Activated CD4-positive, alpha-beta T cell treated with anti-CD3 and anti-CD28 coated beads for 1 hour (primary cell): ENCODE measurements around the gene KLHL15.
"Not testable (repeated sequence)": the region's sequence is repeated elsewhere in the genome, so short reads cannot be mapped to it uniquely, and the experiment has no call there.

Experiments used
- DNase-seq: peaks from one replicate; pipeline ENCODE4 v3.0.0-alpha.2; 2020

Gene KLHL15

DNA sequence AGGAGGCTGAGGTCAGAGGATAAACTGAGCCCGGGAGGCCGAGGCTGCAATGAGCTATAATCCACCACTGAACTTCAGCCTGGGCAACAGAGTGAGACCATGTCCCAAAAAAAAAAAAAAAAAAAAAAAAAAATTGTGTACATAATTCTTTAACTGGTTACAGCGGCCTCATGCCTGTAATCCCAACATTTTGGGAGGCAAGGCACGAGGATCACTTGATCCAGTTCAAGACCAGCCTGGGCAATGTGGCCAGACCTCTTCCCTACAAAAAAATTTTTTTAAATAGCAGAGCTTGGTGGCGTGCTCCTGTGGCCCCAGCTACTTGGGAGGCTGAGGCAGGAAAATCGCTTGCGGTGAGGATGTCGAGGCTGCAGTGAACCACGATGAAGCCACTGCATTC is 9.3 kb downstream of the KLHL15 start:
- no peak for DNase-seq

DNA sequence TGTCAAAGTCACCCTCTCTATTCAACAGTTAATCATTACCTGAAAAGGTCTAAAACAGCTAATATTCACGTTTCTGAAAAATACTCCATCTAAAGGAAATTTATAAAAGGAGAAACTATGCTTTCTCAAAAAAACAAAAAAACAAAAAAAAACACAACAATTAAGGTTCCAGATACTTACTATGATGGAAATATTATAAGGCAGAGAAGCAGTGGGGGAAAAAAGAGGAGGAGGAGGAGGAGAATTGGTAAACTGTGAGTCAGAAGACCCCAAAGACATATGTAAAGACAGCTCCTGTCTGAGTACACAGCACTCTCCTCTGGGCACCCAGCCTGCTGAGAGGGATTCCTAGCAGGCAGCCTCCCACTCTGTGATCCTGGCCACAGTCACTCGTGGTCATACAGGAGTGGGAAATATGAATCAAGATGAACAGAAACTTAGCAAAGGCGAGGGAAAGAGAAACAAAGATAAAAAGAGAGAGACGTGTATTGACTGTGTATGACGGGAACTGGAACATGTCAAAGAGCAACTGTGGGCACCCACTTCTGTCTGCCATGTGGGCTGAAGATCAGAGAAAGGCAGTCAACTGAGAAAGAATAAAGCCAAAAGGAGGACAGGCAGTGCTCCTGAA is 12.5 kb downstream of the KLHL15 start:
- no peak for DNase-seq

DNA sequence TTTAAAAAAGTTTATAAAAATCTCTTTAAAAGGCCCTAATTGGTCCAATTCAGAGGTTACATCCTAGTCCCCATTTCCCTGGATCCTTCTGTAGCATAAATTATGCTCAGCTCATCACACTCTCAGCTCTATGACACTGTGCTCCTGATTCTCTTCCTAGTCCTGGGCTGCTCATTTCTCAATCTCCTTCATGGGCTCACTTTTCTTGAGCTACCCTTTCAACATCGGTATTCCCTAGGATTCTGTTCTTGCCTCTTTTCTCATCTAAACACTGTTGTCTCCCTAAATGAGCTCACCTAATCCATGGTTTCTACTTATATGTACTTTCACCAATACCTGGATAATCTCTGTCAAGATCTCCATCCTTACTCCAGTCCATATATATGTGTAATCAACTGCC is 14.7 kb downstream of the KLHL15 start:
- DNase-seq, result no peak

DNA sequence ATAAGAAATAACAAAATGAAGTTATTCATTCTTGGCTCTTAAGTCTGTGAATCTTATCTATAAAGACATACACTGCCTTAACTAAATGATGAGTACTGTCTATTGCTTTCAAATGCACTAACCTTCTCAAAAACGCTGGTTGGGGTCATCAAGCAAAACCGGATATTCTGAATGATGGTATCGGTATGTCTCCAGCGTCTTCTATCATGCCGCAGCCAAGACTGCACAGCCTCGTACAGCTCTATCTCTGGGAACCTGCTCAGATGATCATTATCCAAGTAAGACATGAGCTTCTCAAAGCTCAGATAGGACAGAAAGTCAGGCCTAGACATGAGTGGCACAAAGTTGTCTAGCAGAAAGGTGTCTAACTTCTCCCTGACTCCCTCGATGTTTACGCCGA is 21.1 kb downstream of the KLHL15 start:
- DNase-seq, result no peak

DNA sequence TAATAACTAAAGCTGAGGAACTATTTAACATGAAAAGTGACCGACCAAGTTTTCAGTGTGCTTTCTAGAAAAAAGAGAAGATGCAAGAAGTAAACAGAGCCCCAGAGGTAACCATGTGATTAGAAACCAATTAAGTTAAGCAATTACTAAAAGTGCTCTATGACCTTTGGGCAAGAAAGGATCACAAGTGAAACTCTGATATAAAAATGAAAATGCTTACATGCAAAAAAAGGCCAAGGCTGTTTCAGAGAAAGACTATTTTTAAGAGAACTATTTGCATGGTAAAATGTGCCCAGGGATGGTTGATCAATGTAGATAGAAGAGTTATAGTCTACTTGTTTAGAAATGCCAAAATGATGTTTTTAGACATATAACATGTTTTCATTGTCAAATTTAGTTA is 22.0 kb downstream of the KLHL15 start:
- DNase-seq, result no peak

DNA sequence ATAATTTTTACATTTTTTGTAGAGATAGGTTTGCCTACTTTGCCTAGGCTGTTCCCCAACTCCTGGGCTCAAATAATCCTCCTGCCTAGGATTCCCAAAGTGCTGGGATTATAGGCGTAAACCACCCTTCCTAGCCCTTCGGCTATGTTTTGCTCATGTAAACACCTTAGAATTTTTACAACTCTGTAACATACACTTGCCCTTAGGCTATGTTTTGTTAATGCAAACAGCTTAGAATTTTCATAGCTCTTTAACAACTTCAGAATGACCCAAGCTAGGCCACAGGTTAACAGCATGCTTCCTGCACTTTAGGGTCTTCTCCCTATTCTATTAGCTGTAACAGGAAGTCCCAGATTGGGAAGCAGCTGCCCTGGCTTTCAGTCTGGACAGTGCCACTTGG is 24.2 kb downstream of the KLHL15 start:
- no peak for DNase-seq

DNA sequence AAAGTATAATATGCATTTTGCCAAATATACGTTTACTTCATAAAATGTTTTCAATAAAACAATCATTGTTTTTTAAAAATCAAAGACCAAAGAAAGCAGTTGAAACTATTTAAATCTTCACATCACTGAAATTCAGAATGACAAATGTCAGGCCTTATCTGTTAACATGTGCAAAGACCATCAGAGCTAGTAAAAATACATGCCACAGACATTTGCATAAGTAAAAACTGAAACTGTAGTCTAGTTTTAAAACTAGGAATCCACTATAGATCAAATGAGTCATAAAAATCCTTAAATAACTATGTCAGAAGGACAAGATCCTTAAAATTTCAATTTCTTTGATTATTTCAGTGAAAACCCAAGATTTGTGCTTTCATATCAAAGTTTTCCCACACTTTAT is 24.8 kb downstream of the KLHL15 start:
- no peak for DNase-seq

DNA sequence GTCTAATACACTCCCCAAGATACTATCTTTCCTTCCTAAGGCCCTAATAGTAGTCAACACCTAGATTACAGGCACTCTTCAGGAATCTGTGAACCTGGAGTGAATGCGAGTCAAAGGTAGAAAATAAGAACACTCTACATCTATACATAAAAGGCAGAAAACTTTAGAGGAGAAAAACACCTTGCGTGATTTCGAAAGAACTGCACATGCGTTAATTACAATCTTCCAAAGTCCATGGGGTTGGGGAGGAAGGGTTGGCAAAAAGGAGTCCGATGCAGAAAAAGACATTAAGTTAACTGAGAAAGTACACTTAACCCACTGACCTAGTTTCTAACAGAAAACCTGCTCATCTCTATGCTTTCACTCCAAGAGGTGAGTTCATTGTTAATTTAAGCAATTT is 27.3 kb downstream of the KLHL15 start:
- DNase-seq, result no peak

DNA sequence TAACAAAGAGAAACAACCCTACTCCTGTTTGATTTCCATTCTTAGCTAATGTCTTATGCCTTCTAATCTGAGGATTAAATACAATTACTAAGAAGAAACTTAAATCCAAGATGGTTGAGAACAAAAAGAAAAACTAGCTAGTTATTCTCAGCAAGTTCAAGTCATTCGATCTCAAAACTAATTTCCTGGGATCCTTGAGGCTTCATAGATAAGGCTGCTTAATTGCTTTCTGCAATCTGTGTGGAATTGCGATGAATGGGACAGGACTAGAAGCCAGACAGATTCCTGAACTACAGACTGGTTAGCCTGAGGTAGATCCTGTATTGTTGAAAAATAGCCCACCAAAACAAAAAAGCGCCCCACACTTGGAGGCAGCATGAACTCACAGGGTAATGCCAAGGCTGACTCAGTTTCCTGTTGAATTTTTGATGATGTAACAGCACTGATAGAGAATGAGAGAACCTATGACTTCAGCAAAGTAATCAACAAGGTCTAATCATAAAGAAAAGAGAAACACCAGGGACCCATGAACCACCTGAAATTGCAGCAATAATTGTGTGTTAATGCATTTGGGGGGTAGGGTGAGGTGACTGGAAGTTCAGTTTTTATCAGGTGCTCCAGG is 33.9 kb downstream of the KLHL15 start:
- DNase-seq, result no peak

DNA sequence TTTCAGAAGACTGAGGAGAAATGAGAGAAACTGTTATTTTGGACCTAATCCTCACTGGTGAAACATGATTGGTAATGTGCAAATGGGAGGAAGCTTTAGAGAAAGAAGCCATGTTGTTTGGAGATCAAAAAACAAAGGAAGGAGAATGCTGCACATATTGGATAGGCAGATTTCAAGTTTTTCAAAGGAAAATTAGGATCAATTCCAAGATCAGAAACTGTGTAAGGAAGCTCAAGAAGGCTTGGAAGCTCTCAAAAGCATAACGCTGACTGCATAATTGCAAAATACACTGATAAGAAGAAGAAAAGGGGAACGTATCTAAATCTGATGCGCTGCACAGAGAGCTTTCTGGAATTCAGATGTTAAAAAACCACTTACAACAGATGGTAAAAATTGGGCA is 34.6 kb downstream of the KLHL15 start:
- DNase-seq, result no peak

DNA sequence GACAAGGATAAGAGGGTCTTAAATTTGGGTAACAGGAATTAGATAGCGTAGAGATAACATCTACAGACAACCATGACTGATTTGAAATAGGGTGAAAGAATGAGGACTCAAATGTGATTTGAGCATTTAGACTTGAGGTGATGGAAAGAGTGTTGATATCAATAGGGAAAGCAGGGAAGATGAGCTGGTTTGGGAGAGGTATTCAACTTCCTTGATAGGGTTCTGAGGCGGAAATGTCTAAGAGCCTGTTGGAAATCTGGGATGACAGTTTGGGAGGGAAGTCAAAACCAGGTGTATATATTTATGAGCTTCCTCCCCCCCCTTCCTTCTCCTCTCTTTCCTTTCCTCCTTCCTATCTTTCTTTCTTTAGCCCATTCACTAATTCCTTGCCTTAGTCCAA is 36.5 kb downstream of the KLHL15 start:
- no peak for DNase-seq

DNA sequence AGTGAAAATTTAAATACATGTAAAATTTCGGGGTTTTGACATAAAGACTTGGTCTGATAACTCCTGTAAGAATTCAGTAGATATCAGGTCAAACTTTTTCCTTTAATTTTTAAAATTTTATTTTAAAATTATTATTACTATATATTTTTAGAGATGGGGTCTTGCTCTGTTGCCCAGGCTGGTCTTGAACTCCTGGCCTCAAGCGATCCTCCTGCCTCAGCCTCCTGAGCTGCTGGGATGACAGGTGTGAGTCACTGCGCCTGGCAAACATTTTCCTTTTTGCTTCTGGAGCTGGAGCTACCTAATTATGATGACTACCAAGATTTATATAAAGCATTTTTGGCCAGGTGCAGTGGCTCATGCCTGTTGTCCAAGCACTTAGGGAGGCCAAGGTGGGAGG is 37.3 kb downstream of the KLHL15 start:
- no peak for DNase-seq

DNA sequence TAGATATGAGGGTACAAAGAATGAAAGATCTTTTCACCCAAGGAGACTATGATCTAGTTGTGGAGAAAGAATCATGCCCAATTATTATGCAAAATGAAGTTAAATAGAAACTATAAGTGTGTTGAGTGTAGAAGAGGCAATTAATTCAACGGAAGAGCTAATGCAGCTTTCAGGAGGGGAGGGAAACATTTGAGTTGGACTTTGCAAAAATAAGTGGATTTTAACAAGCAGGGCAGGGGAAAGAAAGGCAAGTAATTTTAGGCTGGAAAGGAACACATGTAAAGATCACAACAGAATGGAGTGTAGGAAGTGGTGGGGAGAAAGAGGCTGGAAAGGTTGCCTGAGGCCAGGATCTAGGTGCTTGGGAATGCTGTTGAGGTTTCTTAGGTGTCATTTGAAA is 44.1 kb downstream of the KLHL15 start:
- DNase-seq, result no peak

DNA sequence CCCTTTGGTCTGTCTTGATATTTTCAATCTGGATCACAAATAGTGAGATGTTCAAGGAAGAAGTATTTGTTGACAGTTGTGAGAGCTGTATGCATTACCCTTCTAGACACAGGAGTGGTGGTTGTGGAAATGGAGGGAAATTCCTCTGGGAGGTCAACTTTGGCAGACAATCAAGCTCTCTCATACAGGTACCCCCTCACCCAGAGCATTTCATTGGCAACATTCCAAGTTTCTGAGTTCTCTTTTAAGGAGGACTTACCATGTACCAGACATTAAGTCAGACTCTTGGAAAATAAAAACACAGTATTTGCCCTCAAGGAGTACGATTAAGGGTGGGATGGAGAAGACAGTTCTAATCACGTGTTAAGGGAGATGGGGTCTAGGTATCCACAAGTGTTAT is 45.3 kb downstream of the KLHL15 start:
- DNase-seq, result no peak

DNA sequence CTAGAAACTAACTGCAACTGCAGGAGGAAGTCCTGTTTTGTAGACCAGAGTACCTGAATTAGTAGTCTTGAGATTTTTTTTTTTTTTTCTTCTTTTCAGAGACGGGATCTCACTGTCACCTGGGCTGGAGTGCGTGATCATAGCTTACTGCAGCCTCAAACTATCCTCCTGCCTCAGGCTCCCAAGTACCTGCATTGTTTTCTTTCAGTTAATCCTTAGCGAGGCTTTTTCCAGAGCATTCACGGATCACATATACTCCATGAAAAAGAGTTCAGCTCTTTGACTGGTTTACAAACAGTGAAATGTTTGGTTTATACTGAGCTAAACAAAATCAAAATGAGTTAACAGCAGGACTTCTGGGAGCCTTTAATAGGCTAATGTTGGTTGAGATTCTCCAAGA is 45.8 kb downstream of the KLHL15 start:
- DNase-seq, result no peak

DNA sequence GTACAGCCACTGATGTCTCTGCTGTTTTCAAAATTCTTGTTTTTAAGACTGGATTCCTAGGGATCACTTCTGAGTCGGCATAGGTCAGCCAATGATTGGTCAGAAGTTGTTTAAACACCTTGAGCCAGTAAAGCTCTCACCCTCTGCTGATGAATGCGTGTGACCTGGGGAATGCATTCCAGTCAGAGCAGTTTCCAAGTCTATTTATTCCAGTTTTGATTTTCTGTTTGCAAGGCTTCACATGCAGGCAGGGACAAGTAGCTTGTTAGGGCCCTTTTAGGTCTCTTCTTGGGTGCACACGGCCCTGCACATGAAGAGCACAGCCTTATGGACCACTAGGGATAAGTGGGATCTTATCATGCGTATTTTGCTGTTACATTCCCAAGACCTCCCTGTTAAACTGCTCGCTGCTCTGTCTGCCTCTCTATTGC is 47.0 kb downstream of the KLHL15 start:
- no peak for DNase-seq

DNA sequence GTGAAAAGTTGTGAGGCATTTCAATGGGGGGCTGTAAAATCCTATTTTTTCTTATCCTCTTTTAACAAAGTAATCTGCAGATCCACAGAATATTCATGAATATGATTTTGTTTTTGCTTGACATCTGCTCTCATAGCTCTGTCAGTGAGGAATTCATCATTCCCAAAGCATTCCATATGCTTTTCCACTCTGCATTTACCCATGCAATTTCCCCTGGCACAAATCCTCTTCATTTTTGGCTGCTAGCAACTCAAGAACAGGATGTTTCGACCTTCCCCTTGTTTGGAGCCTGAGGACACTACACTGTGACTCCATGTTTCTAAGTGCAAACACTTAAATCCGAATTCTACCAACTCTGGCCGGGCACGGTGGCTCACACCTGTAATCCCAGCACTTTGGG is 48.5 kb downstream of the KLHL15 start:
- DNase-seq, result no peak

DNA sequence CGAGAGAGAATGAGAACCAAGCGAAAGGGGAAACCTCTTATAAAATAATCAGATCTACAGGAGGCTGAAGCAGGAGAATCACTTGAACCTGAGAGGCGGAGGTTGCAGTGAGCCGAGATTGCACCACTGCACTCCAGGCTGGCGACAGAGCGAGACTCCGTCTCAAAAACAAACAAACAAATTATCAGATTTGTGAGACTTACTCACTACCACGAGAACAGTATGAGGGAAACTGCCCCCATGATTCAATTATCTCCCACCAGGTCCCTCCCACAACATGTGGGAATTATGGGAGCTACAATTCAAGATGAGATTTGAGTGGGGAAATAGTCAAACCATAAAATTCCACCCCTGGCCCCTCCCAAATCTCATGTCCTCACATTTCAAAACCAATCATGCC is 61.4 kb downstream of the KLHL15 start:
- not testable (repeated sequence) for DNase-seq

DNA sequence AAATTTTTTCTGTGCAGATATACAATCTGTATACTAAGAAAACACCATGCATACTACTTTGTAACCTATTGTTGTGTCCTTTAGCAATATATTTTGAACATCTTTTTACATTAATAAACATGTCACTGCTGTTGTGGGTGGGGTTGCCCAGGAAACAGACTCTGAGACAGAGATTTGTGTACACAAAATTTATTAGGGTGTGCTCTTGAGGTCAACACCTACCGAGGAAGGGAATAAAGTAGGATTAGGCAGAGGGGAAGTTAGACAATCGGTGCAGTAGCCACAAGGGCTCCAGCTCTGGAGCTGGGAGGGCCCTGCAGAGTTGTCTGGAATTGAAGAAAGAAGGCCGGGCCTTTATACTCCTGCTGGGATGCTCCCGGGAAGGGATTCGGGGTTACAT is 62.8 kb downstream of the KLHL15 start:
- DNase-seq, result no peak

DNA sequence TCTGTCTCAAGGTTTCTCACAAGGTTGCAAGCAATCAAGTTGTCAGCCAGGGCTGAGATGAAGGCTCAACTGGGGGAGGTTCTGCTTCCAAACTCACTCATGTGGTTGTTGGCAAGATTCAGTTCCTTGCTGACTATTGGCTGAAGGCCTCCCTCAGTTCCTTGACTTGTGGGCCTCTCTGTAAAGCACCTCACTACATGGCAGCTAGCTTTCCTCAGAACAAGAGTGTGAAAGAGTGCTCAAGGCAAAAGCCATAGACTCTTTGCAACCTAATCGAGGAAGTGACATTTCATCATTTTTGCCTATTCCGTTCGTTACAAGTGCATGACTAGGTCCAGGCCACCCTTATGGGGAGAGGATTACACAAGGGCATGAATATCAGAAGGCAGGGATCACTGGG is 67.2 kb downstream of the KLHL15 start:
- no peak for DNase-seq

DNA sequence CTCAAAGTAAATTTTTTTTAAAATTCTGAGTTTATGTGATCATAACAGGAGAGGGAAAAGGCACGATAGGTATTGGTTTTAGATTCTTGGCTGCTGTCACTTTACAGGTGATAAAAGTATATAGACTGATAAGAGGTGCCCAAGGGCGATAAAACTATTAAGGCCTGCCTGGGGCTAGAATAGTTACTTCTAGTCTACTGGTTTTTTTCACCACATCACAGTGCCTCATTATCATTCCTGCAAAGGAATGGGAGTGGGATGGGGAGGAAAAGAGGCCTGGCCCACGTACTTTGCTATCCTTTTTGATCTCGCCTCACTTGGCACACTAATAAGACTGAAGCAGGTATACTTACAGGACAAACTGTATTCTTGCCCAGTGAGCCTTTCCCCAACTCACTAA is 72.6 kb downstream of the KLHL15 start:
- no peak for DNase-seq

DNA sequence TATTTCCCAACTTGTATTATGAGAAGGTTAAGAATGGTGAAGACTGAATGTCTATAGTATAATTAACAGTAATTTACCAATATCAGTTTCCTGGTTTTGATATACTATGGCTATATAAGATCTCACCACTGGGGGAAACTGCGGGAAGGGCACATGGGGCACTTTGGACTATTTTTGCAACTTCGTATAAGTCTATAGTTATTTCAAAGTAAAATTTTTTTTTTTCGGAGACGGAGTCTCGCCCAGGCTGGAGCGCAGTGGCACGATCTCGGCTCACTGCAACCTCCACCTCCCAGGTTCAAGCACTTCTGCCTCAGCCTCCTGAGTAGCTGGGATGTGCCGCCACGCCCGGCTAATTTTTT is 73.1 kb downstream of the KLHL15 start:
- DNase-seq, result no peak

DNA sequence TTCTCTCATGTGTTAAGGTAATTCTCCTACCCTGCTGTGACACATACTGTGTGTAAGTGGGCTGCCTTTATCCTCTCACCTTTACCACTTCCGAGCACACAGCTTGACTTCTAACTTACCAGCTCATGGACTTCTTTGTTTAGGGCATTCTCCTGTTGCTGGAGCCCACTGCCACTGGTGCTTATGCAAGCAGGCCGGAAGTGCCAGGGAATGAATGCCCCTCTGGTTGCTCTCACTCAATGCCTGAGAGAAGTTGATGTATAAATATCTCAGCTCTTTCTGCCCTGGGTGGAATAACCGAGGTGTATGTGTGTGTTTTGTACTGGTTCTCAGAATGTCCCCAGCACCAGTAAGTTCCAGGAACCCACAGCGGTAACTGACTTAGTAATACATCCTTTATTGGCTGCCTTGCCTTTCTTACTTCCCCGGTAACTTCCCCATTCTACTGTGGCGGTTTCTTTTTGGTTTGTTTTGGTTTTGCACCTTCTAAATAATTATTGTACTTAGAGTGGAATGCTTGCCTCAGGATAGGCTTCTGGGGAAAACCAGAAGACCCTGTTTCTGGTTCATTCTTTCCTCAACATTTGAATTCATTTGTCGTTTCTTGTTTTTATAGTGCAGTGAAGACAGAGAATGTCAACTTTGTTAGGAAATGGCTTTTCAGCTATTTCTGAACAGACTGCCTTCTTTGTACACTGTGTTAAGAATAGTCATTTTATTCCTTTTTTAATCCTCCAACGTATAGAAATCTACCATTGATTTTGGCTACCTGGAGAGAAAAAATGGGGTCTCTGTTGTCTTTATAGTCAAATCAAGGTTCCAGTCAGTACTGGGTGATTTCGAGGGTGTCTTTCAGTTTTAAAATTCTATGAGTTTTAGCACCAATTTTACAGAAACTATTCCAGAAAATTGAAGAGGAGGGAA is 73.7 kb downstream of the KLHL15 start:
- peak; percentile 7 for DNase-seq

DNA sequence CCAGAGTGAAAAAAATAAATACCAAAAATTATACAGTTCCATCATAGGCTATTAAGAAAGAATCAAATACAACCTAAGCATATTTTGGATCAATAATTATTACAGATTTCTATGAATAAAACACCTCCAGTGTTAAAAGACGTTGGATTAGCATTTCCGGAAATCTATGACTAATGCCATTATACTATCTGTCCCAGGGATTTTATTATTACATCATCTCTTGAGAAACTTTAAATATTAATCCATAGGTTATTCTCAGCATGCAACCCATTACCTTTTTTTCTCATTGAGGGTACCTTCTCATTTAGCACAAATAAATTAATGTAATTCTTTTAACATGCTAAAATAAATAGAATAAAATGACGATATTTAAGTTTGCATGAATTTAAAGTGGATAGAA is 74.6 kb downstream of the KLHL15 start:
- DNase-seq, result no peak
